COR-L47 (cell line): ENCODE data around the gene SWSAP1.
"Not testable (repeated sequence)": the region's sequence is repeated elsewhere in the genome, so short reads cannot be mapped to it uniquely, and the experiment has no call there.

Experiments
- DNase-seq: peaks from one replicate; lab custom pipeline; 2025; lab: John Stamatoyannopoulos, UW

The SWSAP1 gene

DNA sequence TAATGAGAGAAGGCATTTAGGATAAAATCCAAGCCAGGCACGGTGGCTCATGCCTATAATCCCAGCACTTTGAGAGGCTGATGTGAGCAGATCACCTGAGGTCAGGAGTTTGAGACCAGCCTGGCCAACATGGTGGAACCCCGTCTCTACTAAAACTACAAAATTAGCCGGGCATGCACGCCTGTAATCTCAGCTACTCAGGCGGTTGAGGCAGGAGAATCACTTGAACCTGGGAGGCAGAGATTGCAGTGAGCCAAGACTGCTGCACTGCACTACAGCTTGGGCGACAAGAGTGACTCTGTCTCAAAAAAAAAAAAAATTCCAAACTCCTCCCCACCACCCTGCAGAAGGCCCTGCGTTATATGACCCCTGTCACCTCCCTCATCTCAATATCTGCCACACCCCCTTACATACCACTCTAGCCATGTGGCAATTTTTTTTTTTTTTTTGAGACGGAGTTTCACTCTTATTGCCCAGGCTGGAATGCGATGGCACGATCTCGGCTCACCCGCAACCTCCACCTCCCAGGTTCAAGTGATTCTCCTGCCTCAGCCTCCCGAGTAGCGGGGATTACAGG lies 4.9 kb downstream of the SWSAP1 start:
- not testable (repeated sequence) for DNase-seq

DNA sequence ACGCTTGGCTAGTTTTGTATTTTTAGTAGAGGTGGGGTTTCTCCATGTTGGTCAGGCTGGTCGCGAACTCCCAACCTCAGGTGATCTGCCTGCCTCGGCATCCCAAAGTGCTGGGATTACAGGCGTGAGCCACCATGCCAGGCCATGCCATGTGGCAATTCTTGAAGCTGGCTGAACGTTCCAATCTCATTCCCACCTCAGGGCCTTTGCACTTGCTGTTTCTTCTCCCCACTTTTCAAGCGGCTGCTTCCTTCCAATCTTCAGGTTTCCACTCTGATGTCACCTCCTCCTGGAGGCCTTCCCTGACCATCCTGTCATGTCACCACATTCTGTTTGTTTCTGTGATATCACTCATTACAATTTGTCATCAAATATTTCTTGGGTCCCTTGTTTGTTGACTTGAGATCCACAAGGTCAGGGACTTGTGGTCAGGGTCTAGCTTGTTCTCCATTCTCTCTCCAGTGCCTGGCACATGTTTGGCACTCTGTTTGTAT lies 5.4 kb downstream of the SWSAP1 start:
- DNase-seq, result no peak

DNA sequence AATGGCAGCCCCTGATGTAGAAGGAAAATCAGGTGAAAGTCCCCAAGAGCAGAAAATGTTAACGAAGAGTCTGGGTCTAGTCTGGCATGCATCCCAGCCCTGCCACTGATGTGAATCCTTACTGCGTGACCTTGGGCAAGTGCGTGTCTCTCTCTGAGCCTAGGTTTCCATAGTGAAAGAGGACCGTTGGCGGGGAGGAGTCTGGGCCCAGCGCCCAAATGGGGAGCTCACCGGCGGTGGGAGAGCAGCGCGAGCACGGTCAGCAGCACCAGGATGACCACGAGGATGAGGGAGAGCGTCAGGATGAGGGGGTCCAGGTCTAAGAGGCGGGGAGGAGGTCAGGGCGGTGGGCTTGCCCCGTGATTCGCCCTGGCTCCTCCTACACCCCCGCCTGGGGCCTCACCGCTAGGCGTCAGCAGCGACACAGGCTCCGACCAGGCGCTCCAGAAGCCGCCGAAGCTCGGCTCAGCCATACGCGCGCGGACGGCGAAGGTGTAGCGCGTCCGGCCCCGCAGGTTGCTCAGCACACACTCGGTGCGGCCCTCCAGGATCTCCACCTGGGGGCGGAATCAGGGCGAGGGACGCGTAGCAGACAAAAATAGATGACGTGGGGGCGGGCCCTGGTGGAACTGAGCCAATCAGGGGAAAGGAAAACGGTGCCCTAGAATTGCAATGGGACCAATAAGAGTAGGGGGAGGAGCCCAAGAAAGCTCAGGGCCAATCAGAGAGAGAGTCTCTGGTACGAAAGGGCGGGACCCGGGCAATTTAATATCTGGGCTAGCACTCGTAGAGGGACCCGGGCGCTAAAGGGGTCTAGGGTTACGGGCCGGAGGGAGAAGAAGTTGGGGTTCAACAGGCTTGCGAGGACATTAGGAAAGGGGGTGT lies 6.4 kb downstream of the SWSAP1 start:
- DNase-seq, result peak; percentile 96

DNA sequence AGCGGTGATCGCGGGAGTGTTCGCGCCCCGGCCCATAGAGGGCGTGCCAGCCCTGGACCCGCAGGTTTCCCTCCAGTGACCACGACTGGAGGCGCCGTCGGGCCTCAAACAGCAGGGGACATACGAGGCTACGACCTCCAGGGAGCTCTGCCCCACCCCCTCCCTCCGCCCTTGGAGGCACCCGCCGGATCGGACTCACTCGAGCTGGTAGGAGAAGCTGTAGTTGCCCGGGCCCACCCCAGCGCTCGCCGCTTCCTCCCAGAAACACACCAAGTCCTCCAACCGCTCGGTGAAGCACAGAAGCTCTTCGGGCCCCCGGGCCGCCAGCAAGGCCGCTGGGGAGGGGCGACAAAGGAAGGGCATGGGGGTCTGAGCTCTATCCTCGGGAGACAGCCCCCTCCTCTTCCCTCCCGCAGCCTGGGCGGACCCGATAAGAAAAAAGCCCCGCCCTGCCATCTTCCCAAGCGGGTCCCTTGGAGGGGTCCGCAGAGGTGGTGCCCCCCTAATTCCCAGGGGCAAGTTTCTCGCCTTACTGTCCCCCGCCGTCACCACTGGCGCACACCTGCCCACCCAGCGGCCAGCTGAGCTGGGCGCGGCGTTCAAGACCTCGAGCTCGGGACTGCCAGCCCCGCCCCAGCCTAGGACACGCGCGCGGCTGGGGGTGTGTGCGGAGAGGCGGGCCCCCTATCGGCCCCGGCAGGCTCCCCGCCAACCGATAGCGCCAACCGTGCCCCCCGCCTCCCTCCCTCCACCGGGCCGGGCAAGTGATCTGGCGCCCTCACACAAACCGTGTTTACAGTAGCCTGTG lies 8.6 kb downstream of the SWSAP1 start:
- DNase-seq, result peak; percentile 20

DNA sequence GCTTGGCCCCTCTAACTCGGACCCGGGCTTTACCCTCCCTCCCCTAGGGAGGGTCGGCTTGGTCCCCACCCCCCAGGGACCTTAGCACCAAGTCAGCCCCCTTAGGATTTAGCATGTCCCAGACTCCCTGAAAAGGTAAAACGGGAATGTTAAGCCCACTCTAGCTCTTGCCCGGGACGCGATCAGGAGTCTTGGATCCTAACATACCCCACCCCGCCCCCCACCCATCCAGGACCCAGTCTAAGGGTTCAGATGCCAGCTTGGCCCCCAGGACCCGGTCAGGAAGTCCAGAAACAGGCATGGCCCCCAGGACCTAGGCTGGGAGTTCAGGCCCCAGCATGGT lies 9.2 kb downstream of the SWSAP1 start:
- no peak for DNase-seq

DNA sequence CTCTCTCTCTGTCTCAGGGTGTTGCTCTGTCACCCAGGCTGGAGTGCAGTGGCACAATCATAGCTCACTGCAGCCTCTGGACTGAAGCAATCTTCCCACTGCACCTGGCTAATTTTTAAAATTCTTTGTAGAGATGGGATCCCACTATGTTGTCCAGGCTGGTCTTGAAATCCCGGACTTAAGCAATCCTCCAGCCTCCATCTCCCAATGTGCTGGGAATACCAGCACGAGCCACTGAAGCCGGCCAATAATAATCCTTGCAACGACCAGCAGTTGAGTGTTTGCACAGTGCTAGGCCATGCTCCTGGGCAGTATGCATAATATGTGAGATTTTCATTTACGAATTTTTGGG lies 10.3 kb downstream of the SWSAP1 start:
- no peak for DNase-seq

DNA sequence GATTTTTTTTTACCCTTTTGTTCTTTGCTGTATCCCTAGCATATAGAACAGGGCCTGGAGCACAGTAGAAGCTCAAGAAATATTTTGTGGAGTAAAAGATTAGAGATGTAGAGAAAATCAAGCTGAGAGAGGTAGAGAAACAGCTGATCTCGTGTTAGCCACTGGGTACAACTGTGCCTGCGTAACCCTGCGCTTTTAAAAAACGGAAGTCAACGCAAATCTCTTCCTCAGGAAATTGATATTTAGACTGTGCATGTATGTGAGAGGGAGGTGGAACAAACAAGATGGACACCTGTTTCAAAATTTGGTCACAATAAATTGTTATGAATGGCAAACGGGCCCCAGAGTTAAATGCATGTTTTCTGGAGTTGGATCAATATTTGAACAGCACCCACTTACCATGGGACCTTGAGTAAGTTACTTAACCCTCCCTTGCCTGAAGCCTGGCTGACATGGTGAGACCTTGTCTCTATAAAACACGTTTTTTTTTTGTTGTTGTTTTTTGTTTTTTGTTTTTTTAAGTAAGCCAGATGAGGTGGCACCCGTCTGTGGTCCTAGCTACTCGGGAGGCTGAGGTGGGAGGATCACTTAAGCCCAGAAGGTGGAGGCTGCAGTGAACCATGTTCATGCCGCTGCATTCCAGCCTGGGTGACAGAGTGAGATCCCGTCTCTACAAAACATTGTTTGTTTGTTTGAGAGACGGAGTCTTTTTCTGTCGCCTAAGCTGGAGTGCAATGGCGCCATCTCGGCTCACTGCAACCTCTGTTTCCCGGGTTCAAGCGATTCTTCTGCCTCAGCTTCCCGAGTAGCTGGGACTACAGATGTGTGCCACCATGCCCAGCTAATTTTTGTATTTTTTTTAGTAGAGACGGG lies 12.9 kb downstream of the SWSAP1 start:
- no peak for DNase-seq

DNA sequence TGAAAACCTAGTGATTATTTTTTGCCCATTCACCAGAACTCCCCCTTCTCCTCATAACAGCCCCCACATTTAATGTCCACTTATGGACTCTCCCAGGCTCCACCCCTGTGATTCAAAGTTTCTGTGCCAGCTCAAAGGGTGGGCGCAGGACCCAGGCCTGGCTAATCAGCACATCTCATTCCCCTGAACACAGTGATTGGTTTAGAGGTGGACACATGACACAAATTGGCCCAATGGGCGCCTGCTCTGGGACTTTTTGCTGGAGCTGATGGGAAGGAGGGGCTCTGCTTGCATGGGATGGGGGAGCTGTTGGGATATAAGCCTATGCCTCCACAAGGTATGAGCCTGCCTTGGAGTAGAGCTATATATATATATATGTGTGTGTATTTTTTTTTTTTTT lies 15.9 kb downstream of the SWSAP1 start:
- DNase-seq, result no peak

DNA sequence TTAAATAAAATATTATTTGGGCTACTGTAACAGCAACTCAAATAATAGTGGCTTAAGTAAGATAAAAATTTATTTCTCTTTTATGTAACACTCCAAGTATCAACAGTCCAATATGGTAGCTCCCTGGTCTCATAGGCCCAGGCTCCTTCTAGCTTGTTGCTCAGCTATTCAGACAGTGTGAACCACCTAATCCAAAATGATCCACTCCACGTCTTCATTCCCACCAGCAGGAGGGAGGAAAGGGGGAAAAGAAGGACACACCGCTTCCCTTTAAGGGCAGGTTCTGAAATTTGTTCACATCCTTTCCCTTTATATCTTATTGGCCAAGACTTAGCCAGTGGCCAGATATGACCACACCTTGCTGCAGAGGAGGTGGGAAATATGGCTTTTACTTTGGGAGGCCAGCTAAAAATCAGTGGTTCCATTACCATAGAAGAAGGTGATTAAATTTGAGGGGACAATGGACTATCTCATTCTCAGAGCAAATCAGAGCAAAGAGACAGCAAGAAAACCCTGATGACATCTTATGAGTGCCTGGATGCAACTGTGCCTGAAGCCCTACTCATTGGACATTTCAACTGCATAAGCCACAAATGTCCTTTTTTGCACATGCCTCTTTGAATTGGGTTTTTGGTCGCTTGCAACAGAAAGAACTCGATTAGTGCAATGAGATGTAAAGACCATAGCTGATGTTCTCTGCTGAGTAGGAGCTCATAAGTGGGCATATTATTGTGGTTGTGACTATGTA lies 16.6 kb downstream of the SWSAP1 start:
- no peak for DNase-seq

DNA sequence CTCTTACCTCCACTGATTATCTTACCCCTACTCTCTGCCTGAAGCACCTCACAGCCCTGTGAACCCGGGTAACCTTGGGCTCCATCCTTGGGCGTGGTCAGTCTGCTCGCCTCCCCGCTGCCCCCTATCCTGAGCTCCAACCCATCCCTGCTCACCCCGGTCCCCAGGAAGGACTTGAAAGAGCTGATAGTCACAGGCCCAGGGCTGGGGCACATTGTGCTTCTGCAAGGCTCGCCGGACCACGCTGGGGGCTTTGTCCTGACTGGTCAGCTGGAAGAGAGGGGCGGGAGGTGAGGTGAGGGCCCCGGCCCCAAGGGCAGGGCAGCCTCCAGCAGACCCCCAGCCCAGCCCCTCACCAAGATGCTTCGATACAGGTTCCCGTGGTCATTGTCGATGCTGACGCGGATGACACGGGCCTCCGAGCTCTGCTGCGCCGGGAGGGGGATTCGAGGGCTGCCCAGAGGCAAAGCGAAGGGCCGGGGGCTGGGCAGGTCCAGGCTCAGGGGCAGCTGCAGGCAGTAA lies 22.7 kb downstream of the SWSAP1 start:
- no peak for DNase-seq

DNA sequence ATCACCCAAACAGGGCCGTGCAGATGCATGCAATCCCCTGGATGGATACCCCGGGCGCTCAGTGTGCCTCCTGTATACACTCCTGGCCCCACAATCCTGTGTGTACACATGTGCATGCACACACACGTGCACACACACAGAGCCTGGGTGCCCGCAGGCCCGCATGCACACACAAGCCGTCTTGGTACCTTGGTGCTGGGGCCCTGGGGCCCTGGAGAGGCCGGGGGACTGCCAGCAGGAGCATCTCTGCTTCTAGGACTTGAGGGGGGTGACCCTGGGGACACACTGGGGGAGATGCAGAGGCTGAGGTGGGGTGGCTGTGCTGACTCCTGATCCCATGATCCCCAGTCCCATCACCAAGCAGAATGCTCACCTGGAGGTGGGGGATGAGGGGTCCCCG lies 25.2 kb downstream of the SWSAP1 start:
- no peak for DNase-seq

DNA sequence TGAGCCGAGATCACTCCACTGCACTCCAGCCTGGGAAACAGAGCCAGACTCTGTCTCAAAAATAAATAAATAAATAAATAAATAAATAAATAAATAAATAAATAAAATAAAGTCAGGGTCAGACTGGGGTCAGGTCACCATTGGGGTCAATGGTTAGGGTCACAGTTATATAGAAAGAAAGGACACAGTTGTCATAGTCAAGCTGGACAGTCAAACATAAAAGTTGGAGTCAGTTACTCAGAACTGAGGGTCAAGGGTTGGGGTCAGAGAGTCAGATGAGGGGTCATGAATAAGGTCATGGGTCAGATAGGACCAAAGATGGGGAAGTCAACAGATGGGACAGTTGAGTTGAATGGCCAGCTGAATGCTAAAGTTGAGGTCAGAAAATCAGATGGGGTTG lies 26.3 kb downstream of the SWSAP1 start:
- no peak for DNase-seq

DNA sequence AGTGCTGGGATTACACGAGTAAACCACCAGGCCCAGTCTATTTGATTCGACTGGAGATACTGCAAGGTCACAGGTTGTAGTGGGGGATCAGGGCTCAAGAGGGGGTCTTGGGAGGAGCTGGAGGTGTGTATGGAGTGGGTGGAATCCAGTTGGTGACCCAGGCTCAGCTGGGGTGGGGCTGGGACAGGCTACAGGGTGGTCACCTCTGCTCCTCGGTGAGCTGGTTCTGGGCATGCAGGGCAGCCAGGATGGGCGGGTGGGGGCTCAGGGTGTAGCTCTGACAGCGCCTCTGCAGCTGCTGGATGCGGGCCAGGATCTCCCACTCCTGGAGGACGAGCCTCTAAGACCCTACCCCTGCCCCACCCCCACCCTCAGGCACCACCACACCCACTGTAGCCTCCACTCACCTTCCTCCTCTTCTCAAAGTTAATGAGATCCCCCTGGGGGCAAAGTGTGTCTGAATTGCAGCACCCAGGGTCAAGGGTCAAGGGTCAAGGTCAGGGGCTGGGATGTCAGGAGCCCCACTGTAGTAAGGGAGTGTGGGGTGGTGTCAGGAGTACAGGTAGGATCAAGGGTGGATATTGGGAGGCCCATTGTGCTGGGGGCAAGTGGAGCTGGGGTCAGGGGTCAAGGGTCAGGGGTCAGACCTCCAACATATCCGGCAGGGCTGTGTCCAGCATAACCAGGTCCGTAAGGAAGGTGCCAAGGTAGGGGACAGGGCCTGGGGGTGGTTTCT lies 27.5 kb downstream of the SWSAP1 start:
- no peak for DNase-seq

DNA sequence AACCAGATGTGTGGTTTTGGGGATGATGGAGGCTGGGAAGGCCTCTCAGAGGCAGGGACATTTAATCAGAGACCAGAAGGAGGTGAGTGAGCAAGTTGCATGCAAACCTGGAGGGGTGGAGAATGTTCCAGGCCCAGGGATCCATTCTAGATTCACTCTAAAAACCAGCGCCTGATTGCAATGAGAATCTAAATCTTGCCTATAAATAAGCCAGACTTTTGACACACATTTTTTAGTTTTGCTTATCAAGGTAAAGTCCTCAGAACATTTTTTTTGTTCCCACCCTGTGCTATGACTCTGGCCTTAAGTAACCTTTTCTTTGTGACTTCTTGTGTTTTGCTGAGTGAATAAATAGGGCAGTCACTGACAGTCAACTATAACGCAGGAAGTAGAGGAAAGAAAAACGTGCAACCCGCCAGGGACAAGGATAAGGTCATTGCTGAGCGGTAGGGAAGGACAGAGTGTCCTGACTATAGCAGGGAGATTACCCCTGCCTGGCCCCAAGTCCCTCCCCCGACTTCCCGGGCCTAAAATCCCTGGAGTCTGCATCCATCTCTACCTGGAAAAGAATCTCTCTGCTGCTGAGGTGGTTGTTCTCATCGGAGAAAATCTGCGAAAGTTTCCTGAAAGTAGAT lies 30.2 kb downstream of the SWSAP1 start:
- DNase-seq, result no peak

DNA sequence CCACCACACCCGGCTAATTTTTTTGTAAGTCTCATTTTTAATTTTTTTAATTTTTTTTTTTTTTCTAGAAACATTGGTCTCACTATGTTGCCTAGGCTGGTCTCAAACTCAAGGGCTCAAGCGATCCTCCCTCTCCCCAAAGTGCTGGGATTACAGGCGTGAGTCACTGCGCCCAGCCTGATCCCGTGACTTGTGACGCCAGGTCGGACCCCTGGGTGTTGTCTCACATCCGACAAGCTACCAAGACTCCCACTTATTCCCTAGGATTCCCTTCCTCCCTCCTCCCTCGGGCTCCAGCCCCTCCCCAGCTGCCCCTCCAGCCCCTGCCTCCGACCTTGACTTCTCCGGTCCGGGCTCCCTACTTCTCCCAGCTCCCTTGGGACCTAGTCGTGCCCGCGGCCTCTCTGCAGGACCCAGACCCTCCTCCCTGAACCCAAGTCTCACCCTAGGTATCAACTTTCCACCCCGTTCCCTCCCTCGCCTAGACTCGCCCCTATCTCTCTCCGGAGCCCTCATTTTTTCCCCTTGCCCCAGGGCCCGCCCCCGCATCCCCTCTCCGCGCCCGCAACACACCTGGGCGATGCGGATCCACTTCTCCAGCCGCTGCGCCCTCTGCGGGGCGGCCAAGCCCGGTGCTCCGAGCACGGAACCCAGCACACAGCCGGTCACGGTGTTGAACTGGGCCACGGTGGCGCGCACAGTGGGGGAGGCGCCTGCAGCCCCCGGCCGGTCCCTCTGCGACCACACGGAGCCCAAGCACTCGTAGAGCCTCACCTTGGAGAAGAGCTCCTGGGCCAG lies 31.6 kb downstream of the SWSAP1 start:
- DNase-seq, result no peak

DNA sequence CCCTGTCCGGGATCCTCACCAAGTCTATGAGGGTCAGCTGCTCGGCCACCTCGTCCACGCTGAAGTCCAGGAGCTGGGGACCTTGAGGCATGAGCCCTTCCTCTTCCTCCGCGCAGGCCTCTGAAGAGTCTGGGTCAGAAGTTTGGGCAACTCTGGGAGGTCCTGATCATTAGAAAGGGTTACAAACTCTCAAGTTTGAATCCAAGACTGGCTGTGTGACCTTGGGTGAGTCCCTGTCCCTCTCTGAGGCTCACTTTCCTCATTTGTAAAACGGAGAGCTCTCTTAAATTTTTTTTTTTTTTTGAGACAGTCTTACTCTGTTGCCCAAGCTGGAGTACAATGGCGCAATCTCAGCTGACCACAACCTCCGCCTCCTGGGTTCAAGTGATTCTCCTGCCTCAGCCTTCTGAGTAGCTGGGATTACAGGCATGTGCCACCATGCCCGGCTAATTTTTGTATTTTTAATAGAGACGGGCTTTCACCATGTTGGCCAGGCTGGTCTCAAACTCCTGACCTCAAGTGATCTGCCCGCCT lies 32.3 kb downstream of the SWSAP1 start:
- DNase-seq, result not testable (repeated sequence)

DNA sequence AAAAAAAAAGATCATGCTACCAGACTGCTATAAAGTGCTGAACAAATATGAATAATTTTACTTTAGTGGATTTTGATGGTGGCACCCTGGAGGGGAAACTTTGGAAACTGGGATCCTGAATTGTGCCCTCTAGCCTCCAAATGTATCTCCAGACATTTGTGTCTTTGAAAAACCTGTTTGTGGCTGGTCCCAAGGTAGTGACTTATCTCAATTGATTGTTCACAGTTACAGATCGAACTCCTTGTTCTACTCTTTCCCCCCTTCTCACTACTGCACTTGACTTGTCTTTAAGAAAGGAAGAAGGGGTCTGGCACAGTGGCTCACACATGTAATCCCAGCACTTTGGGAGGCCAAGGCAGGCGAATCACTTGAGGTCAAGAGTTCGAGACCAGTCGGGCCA lies 34.1 kb downstream of the SWSAP1 start:
- DNase-seq, result no peak

DNA sequence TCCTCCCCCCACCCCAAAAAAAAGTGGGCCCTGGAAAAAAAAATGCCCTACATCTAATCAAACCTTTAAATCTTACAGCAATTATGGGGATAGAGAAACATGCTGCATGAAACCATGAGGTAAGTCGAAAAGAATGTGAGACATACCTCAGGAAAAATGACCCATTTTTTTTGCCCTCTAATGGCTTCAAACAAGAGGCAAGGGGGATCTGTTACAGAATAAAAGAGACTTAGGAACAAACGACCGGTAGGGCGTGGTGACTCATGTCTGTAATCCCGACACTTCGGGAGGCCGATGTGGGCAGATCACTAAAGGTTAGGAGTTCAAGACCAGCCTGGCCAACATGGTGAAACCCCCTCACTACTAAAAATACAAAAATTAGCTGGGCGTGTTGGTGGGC lies 36.2 kb downstream of the SWSAP1 start:
- DNase-seq, result no peak

DNA sequence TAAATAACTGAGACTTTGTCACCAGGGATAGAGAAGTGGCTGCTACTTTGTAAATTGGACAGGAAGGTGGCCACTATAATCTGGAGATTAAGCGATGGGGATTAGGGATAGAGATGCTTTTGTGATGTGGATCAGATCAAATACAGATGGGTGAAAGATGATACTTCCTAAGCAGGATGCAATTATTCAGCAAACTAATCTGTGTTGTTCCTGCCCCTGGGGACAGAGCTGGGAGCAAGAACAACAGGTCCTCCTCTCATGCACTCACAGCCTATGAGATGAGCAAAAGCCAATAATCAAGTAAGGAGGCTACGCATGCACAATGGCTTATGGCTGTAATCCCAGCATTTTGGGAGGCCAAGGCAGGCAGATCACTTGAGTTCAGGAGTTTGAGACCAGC lies 40.1 kb downstream of the SWSAP1 start:
- DNase-seq, result no peak
